Breast epithelium (tissue), 4 donors: ENCODE measurements around the gene AOPEP. TPM values are rescaled to one million over a fixed set of nuclear protein-coding genes. Genes with fewer than 3 reads are reported as not detected.

ENCODE experiments used
- DNase-seq, 2 donors: peaks; one replicate each; pipeline ENCODE4 v3.0.0-alpha.2; 2019; ENCODE audit warnings: low spot score in 2 of 2
- H3K27ac ChIP-seq, 2 donors: fragments of 200-600 bp; sonication (generic) in 1 of 2; one replicate each; pipeline ENCODE4 v1.5.1; 2016 to 2019; ENCODE audit warnings: mild to moderate bottlenecking in 1 of 2
- H3K27me3 ChIP-seq, 2 donors: fragments of 200-600 bp; sonication (generic) in 1 of 2; one replicate each; pipeline versions ENCODE4 v1.5.1 to v1.6.0; 2017 to 2019; ENCODE audit warnings: control low read depth in 1 of 2, mild to moderate bottlenecking in 1 of 2
- H3K36me3 ChIP-seq: fragments of 200-600 bp; one replicate; pipeline ENCODE4 v1.5.1; 2019
- H3K4me1 ChIP-seq, 2 donors: fragments of 200-600 bp; sonication (generic); one replicate each; pipeline ENCODE4 v1.5.1; 2016 to 2019; ENCODE audit warnings: control low read depth in 1 of 2
- H3K4me3 ChIP-seq, 3 donors: fragments of 200-600 bp; sonication (generic); 1 replicate in 2 of 3; 2 replicates in 1 of 3; pipeline ENCODE4 v1.5.1; 2016 to 2019; ENCODE audit warnings: mild to moderate bottlenecking in 3 of 3, moderate library complexity in 2 of 3
- H3K9me3 ChIP-seq, 2 donors: fragments of 200-600 bp; sonication (generic) in 1 of 2; one replicate each; pipeline ENCODE4 v1.5.1; 2016 to 2019; ENCODE audit warnings: control low read depth in 1 of 2
- POLR2A ChIP-seq: fragments of 450-650 bp; IDR thresholded peaks from one replicate; pipeline ENCODE4 v1.6.1; 2016; ENCODE audit warnings: antibody characterized with exemption, mild to moderate bottlenecking, moderate library complexity
- POLR2AphosphoS5 ChIP-seq, 3 donors: sonication (generic); formaldehyde crosslinking; IDR thresholded peaks; one replicate each; pipeline ENCODE4 v1.6.1; 2017; ENCODE audit warnings: antibody characterized with exemption in 3 of 3
- intact Hi-C: fragments of 100-400 bp; cut with DNase I; formaldehyde crosslinking; loops from one replicate; pipeline ENCODE4 v1.15.1; 2023; ENCODE audit warnings: low total_unique reads
- total RNA-seq, 3 donors: library from RNA; depleted of rRNA; stranded (reverse); fragments of >200 nt; gene quantifications; one replicate each; pipeline ENCODE4 v1.1.0, GENCODE V29; 2016
- TF ChIP-seq, protein P1 (sequence below), 3 donors: fragments of 450-650 bp; IDR thresholded peaks; one replicate each; pipeline ENCODE4 v1.5.1; 2016 to 2017; ENCODE audit warnings: antibody characterized with exemption in 3 of 3, mild to moderate bottlenecking in 3 of 3, moderate library complexity in 3 of 3

The AOPEP gene
- total RNA-seq, 3 donors from 2014 or later = 15.5 to 94.1 (median 87.5) TPM

- intact Hi-C loops = no loop called here
- TF ChIP-seq, protein P1, sequence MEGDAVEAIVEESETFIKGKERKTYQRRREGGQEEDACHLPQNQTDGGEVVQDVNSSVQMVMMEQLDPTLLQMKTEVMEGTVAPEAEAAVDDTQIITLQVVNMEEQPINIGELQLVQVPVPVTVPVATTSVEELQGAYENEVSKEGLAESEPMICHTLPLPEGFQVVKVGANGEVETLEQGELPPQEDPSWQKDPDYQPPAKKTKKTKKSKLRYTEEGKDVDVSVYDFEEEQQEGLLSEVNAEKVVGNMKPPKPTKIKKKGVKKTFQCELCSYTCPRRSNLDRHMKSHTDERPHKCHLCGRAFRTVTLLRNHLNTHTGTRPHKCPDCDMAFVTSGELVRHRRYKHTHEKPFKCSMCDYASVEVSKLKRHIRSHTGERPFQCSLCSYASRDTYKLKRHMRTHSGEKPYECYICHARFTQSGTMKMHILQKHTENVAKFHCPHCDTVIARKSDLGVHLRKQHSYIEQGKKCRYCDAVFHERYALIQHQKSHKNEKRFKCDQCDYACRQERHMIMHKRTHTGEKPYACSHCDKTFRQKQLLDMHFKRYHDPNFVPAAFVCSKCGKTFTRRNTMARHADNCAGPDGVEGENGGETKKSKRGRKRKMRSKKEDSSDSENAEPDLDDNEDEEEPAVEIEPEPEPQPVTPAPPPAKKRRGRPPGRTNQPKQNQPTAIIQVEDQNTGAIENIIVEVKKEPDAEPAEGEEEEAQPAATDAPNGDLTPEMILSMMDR (IDR thresholded peaks at IDR 0.05) = no peak
- TF ChIP-seq POLR2A = no peak
- no peak for TF ChIP-seq POLR2AphosphoS5 (IDR thresholded peaks at IDR 0.05)
- Histone ChIP-seq H3K27ac (no peak overlapping the region), H3K4me3 (no peak overlapping the region), H3K4me1 (no peaks in the 10 kb centered on the region), H3K9me3 (no peaks in the 10 kb centered on the region), H3K27me3 (no peaks in the 10 kb centered on the region), H3K36me3 (no peaks in the 10 kb centered on the region)
- DNase-seq = peak in 1 of 2 donors; percentile 46
These were observed 380.7 kb downstream of the AOPEP start for GRCh38 chr9:95107001-95107749.

DNA sequence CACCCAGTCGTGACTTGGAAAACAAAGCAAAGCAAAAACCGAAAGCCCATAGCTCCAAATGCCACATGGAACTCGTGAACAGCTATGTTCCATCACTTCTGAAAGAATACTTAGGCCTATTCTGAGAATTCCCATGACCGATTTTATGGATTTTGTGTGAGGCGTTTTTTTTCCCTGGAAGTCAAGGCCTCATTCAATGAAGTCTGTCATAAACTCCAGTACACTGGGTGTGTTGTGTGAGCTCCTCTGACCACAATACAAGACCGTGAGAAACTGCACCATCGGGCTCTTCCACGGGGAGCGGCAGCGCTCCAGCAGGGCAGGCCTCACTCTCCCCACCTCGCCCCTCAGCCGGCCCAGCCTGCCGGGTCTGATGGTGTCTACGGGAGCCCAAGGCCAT is 381.5 kb downstream of the AOPEP start:
- no peak overlapping the region for H3K27ac ChIP-seq
- no peaks in the 10 kb centered on the region for H3K4me1 ChIP-seq
- TF ChIP-seq, protein P1 (IDR thresholded peaks at IDR 0.05) = no peak
- TF ChIP-seq POLR2A (no peak), POLR2AphosphoS5 (IDR thresholded peaks at IDR 0.05) (no peak)
- H3K36me3 ChIP-seq = no peaks in the 10 kb centered on the region
- no peak overlapping the region for H3K4me3 ChIP-seq
- H3K9me3 ChIP-seq = no peaks in the 10 kb centered on the region
- intact Hi-C loops = no loop called here
- no peaks in the 10 kb centered on the region for H3K27me3 ChIP-seq
- no peak for DNase-seq

DNA sequence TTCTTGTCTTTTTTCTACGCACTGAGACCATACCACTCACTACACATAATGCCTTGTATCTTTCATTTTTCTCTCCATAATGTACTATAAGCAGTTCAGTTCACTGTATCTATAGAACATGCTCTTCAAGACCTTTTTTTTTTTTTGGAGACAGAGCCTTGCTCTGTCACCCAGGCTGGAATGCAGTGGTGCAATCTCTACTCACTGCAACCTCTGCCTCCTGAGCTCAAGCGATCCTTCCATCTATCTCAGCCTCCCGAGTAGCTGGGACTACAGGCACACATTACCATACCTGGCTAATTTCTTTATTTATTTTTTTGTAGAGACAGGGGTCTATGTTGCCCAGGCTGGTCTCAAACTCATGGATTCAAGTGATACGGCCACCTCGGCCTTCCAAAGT is 382.3 kb downstream of the AOPEP start:
- Histone ChIP-seq H3K4me1 (no peaks in the 10 kb centered on the region), H3K9me3 (no peaks in the 10 kb centered on the region), H3K36me3 (no peaks in the 10 kb centered on the region), H3K27me3 (no peaks in the 10 kb centered on the region), H3K27ac (no peak overlapping the region), H3K4me3 (no peak overlapping the region)
- no peak for DNase-seq
- TF ChIP-seq POLR2AphosphoS5 (IDR thresholded peaks at IDR 0.05) = no peak
- no peak for TF ChIP-seq POLR2A
- TF ChIP-seq, protein P1 (IDR thresholded peaks at IDR 0.05) = no peak
- intact Hi-C loops = no loop called here

GRCh38 chr9:95109456-95109855 is 383.0 kb downstream of the AOPEP start:
- intact Hi-C loops = no loop called here
- no peaks in the 10 kb centered on the region for H3K9me3 ChIP-seq
- no peak for TF ChIP-seq POLR2A
- no peak for TF ChIP-seq POLR2AphosphoS5 (IDR thresholded peaks at IDR 0.05)
- TF ChIP-seq, protein P1 (IDR thresholded peaks at IDR 0.05) = no peak
- H3K27me3 ChIP-seq = no peaks in the 10 kb centered on the region
- H3K4me3 ChIP-seq = no peak overlapping the region
- no peaks in the 10 kb centered on the region for H3K4me1 ChIP-seq
- no peak overlapping the region for H3K27ac ChIP-seq
- H3K36me3 ChIP-seq = no peaks in the 10 kb centered on the region
- peak in 1 of 2 donors; percentile 34 for DNase-seq

- Histone ChIP-seq H3K9me3 (no peaks in the 10 kb centered on the region), H3K27me3 (no peaks in the 10 kb centered on the region), H3K4me3 (no peak overlapping the region), H3K36me3 (no peaks in the 10 kb centered on the region), H3K4me1 (no peaks in the 10 kb centered on the region), H3K27ac (no peak overlapping the region)
- intact Hi-C loops = no loop called here
- TF ChIP-seq POLR2A = no peak
- TF ChIP-seq, protein P1 (IDR thresholded peaks at IDR 0.05) = no peak
- TF ChIP-seq POLR2AphosphoS5 (IDR thresholded peaks at IDR 0.05) = no peak
- DNase-seq = no peak
These were observed 384.5 kb downstream of the AOPEP start for GRCh38 chr9:95110921-95111525.
